A549 (cell line): ENCODE measurements around the gene SMURF1.

ENCODE experiments used
- CEBPB ChIP-seq, 2 experiments: fragments of >200 bp in 1 of 2; sonication (Bioruptor Twin) in 1 of 2; formaldehyde crosslinking in 1 of 2; IDR thresholded peaks; 2 replicates each; pipeline ENCODE4 v1.6.1; 2012 to 2016
- ESRRA ChIP-seq: fragments of 150-350 bp; IDR thresholded peaks from 2 replicates; pipeline ENCODE4 v1.6.1; 2014; ENCODE audit warnings: mild to moderate bottlenecking, low read length, borderline replicate concordance
- NFE2L2 ChIP-seq: fragments of 150-350 bp; conservative IDR thresholded peaks from 2 replicates; pipeline ENCODE4 v1.6.1; 2014; ENCODE audit warnings: low read length
- POLR2A ChIP-seq: IDR thresholded peaks from 2 replicates; pipeline ENCODE4 v1.6.1; 2012; ENCODE audit warnings: mild to moderate bottlenecking, low read length
- TP53 ChIP-seq: fragments of 250-450 bp; sonication (Bioruptor Pico); IDR thresholded peaks from 2 replicates; pipeline ENCODE4 v1.5.0; 2021; ENCODE audit warnings: mild to moderate bottlenecking, moderate library complexity
- ZFP36 ChIP-seq: fragments of 450-650 bp; IDR thresholded peaks from 2 replicates; pipeline ENCODE4 v1.6.1; 2014; ENCODE audit warnings: borderline replicate concordance; ENCODE audit not compliant: partially characterized antibody
- ZNF302 ChIP-seq: fragments of 250-450 bp; sonication (Bioruptor Pico); IDR thresholded peaks from 2 replicates; pipeline ENCODE4 v1.9.0; 2021; ENCODE audit warnings: inconsistent platforms, mild to moderate bottlenecking, moderate library complexity
- TF ChIP-seq, protein P1 (sequence below): fragments of >200 bp; sonication (Bioruptor Twin); formaldehyde crosslinking; IDR thresholded peaks from 3 replicates; pipeline ENCODE4 v1.5.1; 2016

DNA sequence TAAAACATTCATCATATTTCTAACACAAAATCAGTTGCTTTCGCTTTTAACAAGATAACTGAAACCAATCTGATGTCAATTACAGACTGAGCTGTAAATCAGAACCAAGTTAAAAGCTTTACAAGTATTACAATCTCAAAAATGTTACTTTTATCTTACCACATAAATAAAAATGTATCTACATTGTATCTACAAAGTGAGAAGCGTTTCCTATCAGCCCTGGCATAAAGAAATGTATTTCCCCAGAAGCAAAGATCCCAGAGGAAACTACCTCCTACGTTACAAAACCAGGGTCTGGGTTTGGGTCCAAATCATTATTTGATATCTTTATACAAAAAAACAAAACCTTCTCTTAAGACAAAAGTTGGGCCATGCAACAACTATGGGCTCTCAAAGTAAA is 2.6 kb downstream of the SMURF1 start:
- TF ChIP-seq, protein P1, sequence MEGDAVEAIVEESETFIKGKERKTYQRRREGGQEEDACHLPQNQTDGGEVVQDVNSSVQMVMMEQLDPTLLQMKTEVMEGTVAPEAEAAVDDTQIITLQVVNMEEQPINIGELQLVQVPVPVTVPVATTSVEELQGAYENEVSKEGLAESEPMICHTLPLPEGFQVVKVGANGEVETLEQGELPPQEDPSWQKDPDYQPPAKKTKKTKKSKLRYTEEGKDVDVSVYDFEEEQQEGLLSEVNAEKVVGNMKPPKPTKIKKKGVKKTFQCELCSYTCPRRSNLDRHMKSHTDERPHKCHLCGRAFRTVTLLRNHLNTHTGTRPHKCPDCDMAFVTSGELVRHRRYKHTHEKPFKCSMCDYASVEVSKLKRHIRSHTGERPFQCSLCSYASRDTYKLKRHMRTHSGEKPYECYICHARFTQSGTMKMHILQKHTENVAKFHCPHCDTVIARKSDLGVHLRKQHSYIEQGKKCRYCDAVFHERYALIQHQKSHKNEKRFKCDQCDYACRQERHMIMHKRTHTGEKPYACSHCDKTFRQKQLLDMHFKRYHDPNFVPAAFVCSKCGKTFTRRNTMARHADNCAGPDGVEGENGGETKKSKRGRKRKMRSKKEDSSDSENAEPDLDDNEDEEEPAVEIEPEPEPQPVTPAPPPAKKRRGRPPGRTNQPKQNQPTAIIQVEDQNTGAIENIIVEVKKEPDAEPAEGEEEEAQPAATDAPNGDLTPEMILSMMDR, result no peak
- no peak for TF ChIP-seq CEBPB (IDR thresholded peaks at IDR 0.05)
- TF ChIP-seq ZFP36, result no peak
- no peak for TF ChIP-seq TP53
- no peak for TF ChIP-seq ZNF302 (CRISPR knock-in tag)
- TF ChIP-seq POLR2A, result no peak
- no peak for TF ChIP-seq ESRRA
- TF ChIP-seq NFE2L2, result no peak
